A673 (cell line): Measurements from ENCODE around the gene STK17B. TPM values are rescaled to one million over a fixed set of nuclear protein-coding genes. Genes with fewer than 3 reads are reported as not detected.

Experiments
- BruUV-seq: library from RNA; stranded (reverse); fragments of 400-500 nt; replicated peaks from 2 replicates; lab custom pipeline; 2021; lab: Mats Ljungman, UMichigan
- CTCF ChIA-PET: fragments of 300-600 bp; sonication (Branson Sonifier 250); formaldehyde crosslinking; loops from one replicate; lab custom pipeline; 2022; ENCODE audit warnings: antibody characterized with exemption; lab: Charles Lee
- POLR2A ChIA-PET: fragments of 300-600 bp; sonication (Branson Sonifier 250); formaldehyde crosslinking; loops from one replicate; lab custom pipeline; 2022; ENCODE audit warnings: antibody characterized with exemption; ENCODE audit not compliant: low non-redundant PET; lab: Charles Lee
- DNase-seq: peaks from one replicate; pipeline ENCODE4 v3.0.0-alpha.2; 2015; ENCODE audit warnings: low spot score
- H3K27ac ChIP-seq: fragments of 200-600 bp; sonication (generic); 2 replicates; pipeline ENCODE4 v1.5.1; 2016; ENCODE audit warnings: mixed run types, low read depth, mild to moderate bottlenecking, mixed read lengths, antibody characterized with exemption, low read length; ENCODE audit not compliant: poor library complexity, severe bottlenecking
- H3K27me3 ChIP-seq: fragments of 200-600 bp; sonication (generic); replicated peaks from 2 replicates; pipeline ENCODE4 v1.6.1; 2017; ENCODE audit warnings: mixed run types, low read depth, mild to moderate bottlenecking, mixed read lengths, antibody characterized with exemption, low read length; ENCODE audit not compliant: insufficient read depth, poor library complexity
- H3K36me3 ChIP-seq: fragments of 200-600 bp; sonication (generic); 2 replicates; pipeline ENCODE4 v1.6.1; 2016; ENCODE audit warnings: mixed run types, mild to moderate bottlenecking, mixed read lengths, antibody characterized with exemption, low read length; ENCODE audit not compliant: insufficient read depth, poor library complexity, severe bottlenecking
- H3K4me1 ChIP-seq: fragments of 200-600 bp; sonication (generic); 2 replicates; pipeline ENCODE4 v1.6.1; 2017; ENCODE audit warnings: mixed run types, mild to moderate bottlenecking, mixed read lengths, antibody characterized with exemption, low read length; ENCODE audit not compliant: insufficient read depth, poor library complexity, severe bottlenecking
- H3K4me3 ChIP-seq: fragments of 200-600 bp; sonication (generic); 2 replicates; pipeline ENCODE4 v1.5.1; 2016; ENCODE audit warnings: low read depth, mixed run types, mild to moderate bottlenecking, mixed read lengths, low read length; ENCODE audit not compliant: poor library complexity, severe bottlenecking
- H3K9me3 ChIP-seq: fragments of 200-600 bp; sonication (generic); 2 replicates; pipeline ENCODE4 v1.6.1; 2016; ENCODE audit warnings: mixed run types, low read depth, mild to moderate bottlenecking, mixed read lengths, antibody characterized with exemption, low read length; ENCODE audit not compliant: poor library complexity, severe bottlenecking
- EZH2 ChIP-seq: fragments of 200-600 bp; sonication (generic); IDR thresholded peaks from 2 replicates; pipeline ENCODE4 v1.6.1; 2017; ENCODE audit warnings: borderline replicate concordance, low read depth, mild to moderate bottlenecking, mixed read lengths, antibody characterized with exemption, low read length; ENCODE audit not compliant: poor library complexity, severe bottlenecking
- intact Hi-C: fragments of 100-400 bp; cut with micrococcal nuclease; formaldehyde crosslinking; loops from one replicate; pipeline ENCODE4 v1.10.0; 2022; ENCODE audit not compliant: unreplicated experiment
- total RNA-seq: library from RNA; stranded (reverse); gene quantifications from 2 replicates; pipeline ENCODE4 v1.2.3, GENCODE V29; 2021
- TF ChIP-seq, protein P1 (sequence below): fragments of 300-800, 200-600 bp; sonication (generic); conservative IDR thresholded peaks from 2 replicates; pipeline ENCODE4 v1.5.1; 2017; ENCODE audit warnings: low read depth, mild to moderate bottlenecking, antibody characterized with exemption, low read length, moderate library complexity, mixed read lengths

The STK17B gene
- total RNA-seq, 1 experiment from 2014 or later, result 18.5 TPM

GRCh38 chr2:196206804-196207203 is 35.4 kb upstream of the STK17B start:
- no TSS peak for BruUV-seq
- CTCF ChIA-PET, result no interaction called here
- H3K27ac ChIP-seq, result peak overlapping the region; percentile 3
- H3K9me3 ChIP-seq, result no peaks in the 10 kb centered on the region
- TF ChIP-seq EZH2, result no peak
- TF ChIP-seq, protein P1, sequence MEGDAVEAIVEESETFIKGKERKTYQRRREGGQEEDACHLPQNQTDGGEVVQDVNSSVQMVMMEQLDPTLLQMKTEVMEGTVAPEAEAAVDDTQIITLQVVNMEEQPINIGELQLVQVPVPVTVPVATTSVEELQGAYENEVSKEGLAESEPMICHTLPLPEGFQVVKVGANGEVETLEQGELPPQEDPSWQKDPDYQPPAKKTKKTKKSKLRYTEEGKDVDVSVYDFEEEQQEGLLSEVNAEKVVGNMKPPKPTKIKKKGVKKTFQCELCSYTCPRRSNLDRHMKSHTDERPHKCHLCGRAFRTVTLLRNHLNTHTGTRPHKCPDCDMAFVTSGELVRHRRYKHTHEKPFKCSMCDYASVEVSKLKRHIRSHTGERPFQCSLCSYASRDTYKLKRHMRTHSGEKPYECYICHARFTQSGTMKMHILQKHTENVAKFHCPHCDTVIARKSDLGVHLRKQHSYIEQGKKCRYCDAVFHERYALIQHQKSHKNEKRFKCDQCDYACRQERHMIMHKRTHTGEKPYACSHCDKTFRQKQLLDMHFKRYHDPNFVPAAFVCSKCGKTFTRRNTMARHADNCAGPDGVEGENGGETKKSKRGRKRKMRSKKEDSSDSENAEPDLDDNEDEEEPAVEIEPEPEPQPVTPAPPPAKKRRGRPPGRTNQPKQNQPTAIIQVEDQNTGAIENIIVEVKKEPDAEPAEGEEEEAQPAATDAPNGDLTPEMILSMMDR, result no peak
- peaks cover 12% of the 10 kb centered on the region for H3K4me1 ChIP-seq
- no peak overlapping the region for H3K4me3 ChIP-seq
- DNase-seq, result no peak
- POLR2A ChIA-PET, result no interaction called here
- no peaks in the 10 kb centered on the region for H3K36me3 ChIP-seq
- intact Hi-C loops, result no loop called here
- H3K27me3 ChIP-seq, result no peaks in the 10 kb centered on the region

- Histone ChIP-seq H3K4me3 (no peak overlapping the region), H3K27ac (peak overlapping the region; percentile 32), H3K4me1 (peaks cover 12% of the 10 kb centered on the region), H3K27me3 (no peaks in the 10 kb centered on the region), H3K9me3 (no peaks in the 10 kb centered on the region), H3K36me3 (no peaks in the 10 kb centered on the region)
- DNase-seq, result peak; percentile 74
- POLR2A ChIA-PET, result no interaction called here
- TF ChIP-seq, protein P1, result no peak
- TF ChIP-seq EZH2, result no peak
- BruUV-seq, result no TSS peak
- intact Hi-C loops, result no loop called here
- CTCF ChIA-PET, result no interaction called here
These were observed 34.6 kb upstream of the STK17B start for GRCh38 chr2:196205881-196206435.

- DNase-seq, result no peak
- H3K4me1 ChIP-seq, result peaks cover 12% of the 10 kb centered on the region
- ChIA-PET CTCF (no interaction called here), POLR2A (no interaction called here)
- H3K4me3 ChIP-seq, result no peak overlapping the region
- no peaks in the 10 kb centered on the region for H3K36me3 ChIP-seq
- intact Hi-C loops, result no loop called here
- peak overlapping the region; percentile 32 for H3K27ac ChIP-seq
- no TSS peak for BruUV-seq
- H3K9me3 ChIP-seq, result no peaks in the 10 kb centered on the region
- TF ChIP-seq, protein P1, result no peak
- no peak for TF ChIP-seq EZH2
- H3K27me3 ChIP-seq, result no peaks in the 10 kb centered on the region
These were observed 33.8 kb upstream of the STK17B start for GRCh38 chr2:196205011-196205766.
